SU-DHL-6 (cell line): Measurements from ENCODE around the gene ZKSCAN2.

Experiments
- H2AFZ ChIP-seq: fragments of 200-600 bp; sonication (generic); 2 replicates; pipeline ENCODE4 v1.6.1; 2014; ENCODE audit warnings: low read depth, mild to moderate bottlenecking, moderate library complexity, mixed read lengths, antibody characterized with exemption, low read length; ENCODE audit not compliant: severe bottlenecking
- H3F3A ChIP-seq: fragments of 200-600 bp; shearing (Covaris generic); 2 replicates; pipeline ENCODE4 v1.6.0; 2016; ENCODE audit warnings: antibody characterized with exemption, mild to moderate bottlenecking; ENCODE audit not compliant: insufficient read depth
- H3K27ac ChIP-seq: fragments of 200-600 bp; sonication (generic); 2 replicates; pipeline ENCODE4 v1.5.1; 2016; ENCODE audit warnings: low read depth, mild to moderate bottlenecking, low read length, moderate library complexity, mixed read lengths
- H3K27me3 ChIP-seq: fragments of 200-600 bp; sonication (generic), shearing (Covaris generic); 2 replicates; pipeline ENCODE4 v1.6.0; 2014; ENCODE audit warnings: mild to moderate bottlenecking, low read length
- H3K36me3 ChIP-seq: fragments of 200-600 bp; sonication (generic); 2 replicates; pipeline ENCODE4 v1.6.1; 2014; ENCODE audit warnings: mild to moderate bottlenecking, low read length, mixed read lengths
- H3K4me2 ChIP-seq: fragments of 300-600, 200-600 bp; shearing (Covaris generic), sonication (generic); 2 replicates; pipeline ENCODE4 v1.6.0; 2014; ENCODE audit warnings: low read length, low read depth, mild to moderate bottlenecking; ENCODE audit not compliant: poor library complexity, severe bottlenecking
- H3K4me3 ChIP-seq: fragments of 200-600 bp; sonication (generic); 2 replicates; pipeline ENCODE4 v1.5.1; 2014; ENCODE audit warnings: antibody characterized with exemption, low read length, mild to moderate bottlenecking, mixed read lengths; ENCODE audit not compliant: insufficient read depth, poor library complexity, severe bottlenecking
- H3K79me2 ChIP-seq: fragments of 200-600 bp; sonication (generic); 2 replicates; pipeline ENCODE4 v1.6.1; 2014; ENCODE audit warnings: mild to moderate bottlenecking, low read length, moderate library complexity; ENCODE audit not compliant: insufficient read depth
- H3K9ac ChIP-seq: fragments of 200-600 bp; sonication (generic); 2 replicates; pipeline ENCODE4 v1.7.0; 2014; ENCODE audit warnings: mild to moderate bottlenecking, low read length
- H3K9me2 ChIP-seq: fragments of 200-600 bp; sonication (generic); replicated peaks from 2 replicates; pipeline ENCODE4 v1.6.1; 2014; ENCODE audit warnings: low read length; ENCODE audit not compliant: insufficient read depth
- H3K9me3 ChIP-seq: fragments of 200-600 bp; sonication (generic); 2 replicates; pipeline ENCODE4 v1.6.1; 2014; ENCODE audit warnings: low read length, mixed read lengths; ENCODE audit not compliant: insufficient read depth
- H4K20me1 ChIP-seq: fragments of 200-600 bp; sonication (generic); 2 replicates; pipeline ENCODE4 v1.6.1; 2014; ENCODE audit warnings: low read depth, mild to moderate bottlenecking, antibody characterized with exemption, low read length, moderate library complexity, mixed read lengths
- EZH2phosphoT487 ChIP-seq: fragments of 200-600 bp; sonication (generic), shearing (Covaris generic); conservative IDR thresholded peaks from 2 replicates; pipeline ENCODE4 v1.6.1; 2018; ENCODE audit warnings: mild to moderate bottlenecking, antibody characterized with exemption, low read length, moderate library complexity, mixed read lengths
- TF ChIP-seq, protein P1 (sequence below): fragments of 200-600 bp; sonication (generic); IDR thresholded peaks from one replicate; pipeline ENCODE4 v1.5.1; 2017; ENCODE audit warnings: antibody characterized with exemption, mild to moderate bottlenecking, low read length, moderate library complexity; ENCODE audit not compliant: insufficient read depth, poor library complexity, severe bottlenecking

ZKSCAN2 gene

DNA sequence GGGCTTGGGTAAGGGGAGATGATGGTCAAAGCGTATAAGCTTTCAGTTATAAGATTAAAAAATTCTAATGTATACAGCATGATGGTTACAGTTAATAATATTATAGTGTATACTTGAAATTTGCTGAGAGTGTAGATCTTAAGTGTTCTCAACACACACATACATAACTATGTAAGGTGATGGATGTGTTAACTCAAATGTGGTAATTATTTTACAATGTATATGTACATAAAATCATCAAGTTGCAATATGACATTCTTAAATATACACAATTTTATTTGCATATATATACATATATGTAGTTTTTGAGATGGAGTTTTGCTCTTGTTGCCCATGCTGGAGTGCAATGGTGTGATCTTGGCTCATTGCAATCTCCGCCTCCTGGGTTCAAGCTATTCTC lies 7.2 kb downstream of the ZKSCAN2 start:
- peaks cover 20% of the 10 kb centered on the region for H3K36me3 ChIP-seq
- H3K27me3 ChIP-seq: no peaks in the 10 kb centered on the region
- H3K4me2 ChIP-seq: no peak overlapping the region
- H3K9ac ChIP-seq: no peak overlapping the region
- no peaks in the 10 kb centered on the region; the same call in 1 of the 2 replicates for H3K9me3 ChIP-seq
- no peaks in the 10 kb centered on the region for H3K9me2 ChIP-seq
- H4K20me1 ChIP-seq: no peaks in the 10 kb centered on the region
- TF ChIP-seq, protein P1, sequence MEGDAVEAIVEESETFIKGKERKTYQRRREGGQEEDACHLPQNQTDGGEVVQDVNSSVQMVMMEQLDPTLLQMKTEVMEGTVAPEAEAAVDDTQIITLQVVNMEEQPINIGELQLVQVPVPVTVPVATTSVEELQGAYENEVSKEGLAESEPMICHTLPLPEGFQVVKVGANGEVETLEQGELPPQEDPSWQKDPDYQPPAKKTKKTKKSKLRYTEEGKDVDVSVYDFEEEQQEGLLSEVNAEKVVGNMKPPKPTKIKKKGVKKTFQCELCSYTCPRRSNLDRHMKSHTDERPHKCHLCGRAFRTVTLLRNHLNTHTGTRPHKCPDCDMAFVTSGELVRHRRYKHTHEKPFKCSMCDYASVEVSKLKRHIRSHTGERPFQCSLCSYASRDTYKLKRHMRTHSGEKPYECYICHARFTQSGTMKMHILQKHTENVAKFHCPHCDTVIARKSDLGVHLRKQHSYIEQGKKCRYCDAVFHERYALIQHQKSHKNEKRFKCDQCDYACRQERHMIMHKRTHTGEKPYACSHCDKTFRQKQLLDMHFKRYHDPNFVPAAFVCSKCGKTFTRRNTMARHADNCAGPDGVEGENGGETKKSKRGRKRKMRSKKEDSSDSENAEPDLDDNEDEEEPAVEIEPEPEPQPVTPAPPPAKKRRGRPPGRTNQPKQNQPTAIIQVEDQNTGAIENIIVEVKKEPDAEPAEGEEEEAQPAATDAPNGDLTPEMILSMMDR: no peak
- TF ChIP-seq EZH2phosphoT487: no peak
- no peaks in the 10 kb centered on the region for H3K79me2 ChIP-seq
- H3K4me3 ChIP-seq: no peak overlapping the region
- H3K27ac ChIP-seq: no peak overlapping the region
- no peaks in the 10 kb centered on the region; the same call in 1 of the 2 replicates for H3F3A ChIP-seq
- H2AFZ ChIP-seq: no peak overlapping the region

DNA sequence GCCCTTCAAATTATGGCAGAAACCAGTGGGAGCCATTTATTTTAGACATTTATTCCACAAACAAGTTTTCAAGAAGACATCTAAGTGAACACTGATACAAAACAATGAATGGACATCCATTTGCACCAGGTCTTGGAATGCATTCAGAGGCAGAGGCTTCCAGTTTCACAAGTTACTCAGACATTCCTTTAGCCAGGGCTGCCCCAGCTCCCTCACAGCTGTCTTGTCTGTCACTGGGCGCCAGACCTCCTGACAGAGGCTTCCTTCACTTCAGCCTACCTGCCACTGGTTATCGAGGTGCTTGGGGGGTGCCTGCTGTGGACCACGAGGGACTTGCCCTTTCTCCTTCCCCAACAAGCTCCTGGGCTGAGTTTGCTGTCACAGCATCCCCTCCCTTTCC lies 21.7 kb downstream of the ZKSCAN2 start:
- no peaks in the 10 kb centered on the region for H3K79me2 ChIP-seq
- H3K27me3 ChIP-seq: no peaks in the 10 kb centered on the region
- no peaks in the 10 kb centered on the region for H4K20me1 ChIP-seq
- H2AFZ ChIP-seq: no peak overlapping the region
- no peak overlapping the region for H3K4me3 ChIP-seq
- no peaks in the 10 kb centered on the region for H3K36me3 ChIP-seq
- H3K9me3 ChIP-seq: no peaks in the 10 kb centered on the region
- no peaks in the 10 kb centered on the region for H3F3A ChIP-seq
- TF ChIP-seq, protein P1: no peak
- TF ChIP-seq EZH2phosphoT487: no peak
- no peaks in the 10 kb centered on the region for H3K9me2 ChIP-seq
- no peak overlapping the region for H3K4me2 ChIP-seq
- no peak overlapping the region for H3K9ac ChIP-seq
- no peak overlapping the region for H3K27ac ChIP-seq

DNA sequence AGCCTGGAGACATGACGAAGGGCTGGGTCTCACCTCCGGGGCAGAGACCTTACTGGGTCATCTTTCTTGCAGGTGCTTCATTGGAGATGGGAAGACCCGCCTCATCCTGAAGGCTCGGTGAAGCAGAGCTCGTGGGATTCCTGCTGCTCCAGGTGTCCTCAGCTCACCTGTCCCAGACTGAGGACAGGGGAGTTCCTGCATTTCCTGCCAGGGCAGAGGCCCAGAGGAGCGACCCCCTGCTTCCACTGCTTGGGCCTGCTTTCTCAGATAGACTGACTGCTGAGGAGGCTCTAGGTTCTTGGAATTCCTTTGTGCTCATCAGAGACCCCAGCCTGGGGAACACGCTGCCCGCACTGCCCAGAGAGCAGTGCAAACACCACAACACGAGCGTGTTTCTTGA lies 29.3 kb downstream of the ZKSCAN2 start:
- Histone ChIP-seq H3K27ac (no peak overlapping the region), H3K4me3 (no peak overlapping the region), H2AFZ (no peak overlapping the region), H3K9me3 (no peaks in the 10 kb centered on the region), H3K4me2 (no peak overlapping the region), H3K79me2 (no peaks in the 10 kb centered on the region), H3K9me2 (no peaks in the 10 kb centered on the region), H4K20me1 (no peaks in the 10 kb centered on the region), H3K36me3 (no peaks in the 10 kb centered on the region), H3K9ac (no peak overlapping the region), H3K27me3 (0 out of 2 replicates have a peak, but pooled peaks cover 3% of the 10 kb centered on the region), H3F3A (no peaks in the 10 kb centered on the region)
- no peak for TF ChIP-seq EZH2phosphoT487
- TF ChIP-seq, protein P1: no peak
